K562 (cell line): ENCODE results near the gene RAP1GAP2. TPM values are rescaled to one million over a fixed set of nuclear protein-coding genes. Genes with fewer than 3 reads are reported as not detected.

Experiments used
- ATAC-seq: fragments of 200-7000 bp; cut with Tn5 transposase; 3 replicates; pipeline ENCODE4 v1.9.1; 2020; ENCODE audit warnings: moderate library complexity
- BruUV-seq: library from RNA; stranded (reverse); fragments of 400-500 nt; replicated peaks from 2 replicates; lab custom pipeline; 2021; lab: Mats Ljungman, UMichigan
- CTCF ChIA-PET: fragments of 300-600 bp; formaldehyde crosslinking; extraction: SDS; loops from one replicate; lab custom pipeline; 2021; ENCODE audit warnings: low intra/inter-chr PET ratio; lab: Yijun Ruan, JAX
- POLR2A ChIA-PET: fragments of 300-600, 350-650 bp; sonication (Branson Sonifier 250); formaldehyde crosslinking; extraction: SDS; loops from one replicate; lab custom pipeline; 2021; ENCODE audit warnings: antibody characterized with exemption, inconsistent platforms; lab: Yijun Ruan, JAX
- DNase-seq, 4 experiments: peaks; one replicate each; pipeline versions ENCODE4 v3.0.0 to v3.0.0-alpha.2; 2011 to 2018; ENCODE audit warnings: low spot score in 3 of 4, mixed read lengths in 3 of 4; ENCODE audit errors: extremely low read depth in 1 of 4
- FAIRE-seq: peaks from 2 replicates; lab custom pipeline; 2011; peaks lifted over from hg19 to GRCh38; lab: Jason Lieb, UNC
- H2AFZ ChIP-seq: 2 replicates; pipeline ENCODE4 v1.6.0; 2011; ENCODE audit warnings: low read depth, low read length, control low read depth, inconsistent platforms
- H3K27ac ChIP-seq: fragments of 200-600 bp; 3 replicates; pipeline ENCODE4 v1.8.0; 2011; ENCODE audit warnings: low read depth, mild to moderate bottlenecking, control low read depth, inconsistent platforms, low read length, moderate library complexity, mixed read lengths; ENCODE audit errors: extremely low read depth
- H3K27me3 ChIP-seq, 2 experiments: fragments of 300-600 bp in 1 of 2; 2 replicates in 1 of 2; 3 replicates in 1 of 2; pipeline versions ENCODE4 v1.6.0 to v1.8.0; 2011; ENCODE audit warnings: inconsistent platforms in 2 of 2, low read length in 2 of 2, mild to moderate bottlenecking in 1 of 2, mixed read lengths in 1 of 2, moderate library complexity in 1 of 2; ENCODE audit not compliant: control insufficient read depth in 2 of 2, insufficient read depth in 2 of 2
- H3K36me3 ChIP-seq: fragments of 300-600 bp; 3 replicates; pipeline ENCODE4 v1.8.0; 2011; ENCODE audit warnings: mild to moderate bottlenecking, low read length, inconsistent platforms; ENCODE audit not compliant: control insufficient read depth, insufficient read depth
- H3K4me1 ChIP-seq, 2 experiments: fragments of 200-600 bp in 1 of 2; replicated peaks in 1 of 2; 2 replicates in 1 of 2; 3 replicates in 1 of 2; pipeline versions ENCODE4 v1.5.1 to v1.8.0; 2011; ENCODE audit warnings: inconsistent platforms in 2 of 2, low read length in 2 of 2, mild to moderate bottlenecking in 1 of 2, mixed read lengths in 1 of 2, moderate library complexity in 1 of 2; ENCODE audit not compliant: control insufficient read depth in 2 of 2, insufficient read depth in 2 of 2
- H3K4me2 ChIP-seq: 2 replicates; pipeline ENCODE4 v1.6.1; 2011; ENCODE audit warnings: low read length, control low read depth, inconsistent platforms, mixed read lengths; ENCODE audit not compliant: insufficient read depth
- H3K4me3 ChIP-seq: fragments of 200-600 bp; sonication (generic), shearing (Covaris generic); 2 replicates; pipeline ENCODE4 v1.5.1; 2016; ENCODE audit warnings: control low read depth, inconsistent platforms
- H3K79me2 ChIP-seq: fragments of 200-600 bp; 3 replicates; pipeline ENCODE4 v1.8.0; 2011; ENCODE audit warnings: low read length, inconsistent platforms; ENCODE audit not compliant: control insufficient read depth, insufficient read depth
- H3K9ac ChIP-seq, 2 experiments: 2 replicates each; pipeline versions ENCODE4 v1.6.0 to v1.6.1; 2011; ENCODE audit warnings: low read depth in 2 of 2, low read length in 2 of 2, control low read depth in 1 of 2, inconsistent platforms in 1 of 2, mild to moderate bottlenecking in 1 of 2, mixed read lengths in 1 of 2; ENCODE audit not compliant: insufficient read depth in 1 of 2
- H3K9me1 ChIP-seq: one replicate; pipeline ENCODE4 v1.6.0; 2011; ENCODE audit warnings: inconsistent platforms, mild to moderate bottlenecking, low read length, moderate library complexity; ENCODE audit not compliant: control insufficient read depth, insufficient read depth
- H3K9me3 ChIP-seq: replicated peaks from 2 replicates; pipeline ENCODE4 v1.5.1; 2011; ENCODE audit warnings: low read depth, low read length, inconsistent platforms; ENCODE audit not compliant: control insufficient read depth, insufficient read depth
- H4K20me1 ChIP-seq: replicated peaks from 2 replicates; pipeline ENCODE4 v1.6.1; 2011; ENCODE audit warnings: low read length, inconsistent platforms, mixed read lengths; ENCODE audit not compliant: control insufficient read depth, insufficient read depth
- WGBS: fragments of 100-300 bp; shearing (Covaris generic); methylation state at CpG from one replicate; pipeline ENCODE4 v1.1.6; 2016; ENCODE audit warnings: low coverage, mixed read lengths; ENCODE audit not compliant: insufficient coverage; ENCODE audit errors: missing lambda C conversion rate; 5-methylcytosine and 5-hydroxymethylcytosine counted together
- in situ Hi-C: fragments of 300-500 bp; cut with MboI; formaldehyde crosslinking; loops from 4 replicates; pipeline ENCODE4 v1.15.0; 2018; ENCODE audit warnings: inconsistent platforms, mixed read lengths
- intact Hi-C: fragments of 100-400 bp; cut with micrococcal nuclease; formaldehyde crosslinking; loops from 2 replicates; pipeline ENCODE4 v1.14.2; 2022
- polyA plus RNA-seq, 8 experiments: library from polyadenylated mRNA; depleted of rRNA in 4 of 8; stranded (reverse) in 5 of 8; unstranded in 3 of 8; fragments of >200 nt; fragmentation: Nextera tagmentation in 2 of 8; fragmentation: Illumina TruSeq in 1 of 8; extraction: Ambion mirVana in 2 of 8; extraction: Trizol in 1 of 8; gene quantifications; 2 replicates each; pipeline versions ENCODE4 v1.2.1 to v1.2.3, GENCODE V29; 2011 to 2014; ENCODE audit warnings: inconsistent platforms in 1 of 8, missing spikeins in 1 of 8
- total RNA-seq, 7 experiments: library from RNA; depleted of rRNA in 6 of 7; stranded (reverse); fragments of >200 nt in 6 of 7; fragmentation: Illumina TruSeq in 2 of 7; extraction: Trizol in 2 of 7; gene quantifications; 2 replicates each; pipeline versions ENCODE4 v1.2.1 to v1.2.3, GENCODE V29; 2011 to 2021; ENCODE audit warnings: low replicate concordance in 1 of 7
- TF ChIP-seq, protein P1 (sequence below), 2 experiments: fragments of 450-650 bp in 1 of 2; sonication (generic) in 1 of 2; formaldehyde crosslinking in 1 of 2; IDR thresholded peaks in 1 of 2; conservative IDR thresholded peaks in 1 of 2; 2 replicates each; pipeline versions ENCODE4 v1.6.1 to v1.8.1; 2016 to 2023; ENCODE audit warnings: mild to moderate bottlenecking in 2 of 2, moderate library complexity in 2 of 2, inconsistent platforms in 1 of 2, missing genetic modification reagents in 1 of 2
- TF ChIP-seq, protein P2 (sequence below): fragments of 250-450 bp; sonication (Bioruptor Pico); IDR thresholded peaks from 2 replicates; pipeline ENCODE4 v1.5.0; 2021
- TF ChIP-seq, protein P3 (sequence below): sonication (generic); formaldehyde crosslinking; IDR thresholded peaks from 2 replicates; pipeline ENCODE4 v1.8.0; 2022; ENCODE audit warnings: mild to moderate bottlenecking, missing genetic modification reagents
- TF ChIP-seq, protein P4 (sequence below): fragments of 250-450 bp; sonication (Bioruptor Pico); IDR thresholded peaks from 2 replicates; pipeline ENCODE4 v1.8.0; 2022; ENCODE audit warnings: inconsistent platforms, mild to moderate bottlenecking, moderate library complexity, borderline replicate concordance

The RAP1GAP2 gene
- total and polyA plus RNA-seq, 9 of the 15 experiments (the other 6 are each of a cell fraction or from before 2014, with no cell fraction given): 0.01 to 1.3 (median 0.42) TPM; not detected in 1

DNA sequence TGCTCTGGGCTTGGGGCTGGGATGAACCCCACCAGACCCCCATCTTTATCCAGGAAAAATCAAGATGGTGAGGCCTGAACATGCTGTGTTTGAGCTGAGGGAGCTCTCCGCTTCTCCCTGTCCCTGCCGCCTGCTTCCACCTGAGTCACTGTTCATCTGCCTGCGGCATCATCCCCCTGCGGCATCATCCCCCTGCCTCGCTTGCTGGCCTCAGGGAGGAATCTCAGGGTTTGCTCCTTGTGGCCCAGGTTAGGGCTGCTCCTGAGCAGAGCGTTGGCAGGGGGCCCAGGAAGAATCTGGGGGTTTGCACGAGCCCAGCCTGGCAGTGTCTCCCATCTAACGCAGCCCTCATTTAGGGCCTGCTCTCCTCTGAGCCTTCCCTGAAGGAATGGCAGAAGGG lies 11.4 kb upstream of the RAP1GAP2 start:
- POLR2A ChIA-PET: no interaction called here
- Histone ChIP-seq H3K4me1 (peaks cover 0 to 16% of the 10 kb centered on the region in 2 experiments; a peak in 3 of 5 replicates), H3K4me2 (no peak overlapping the region), H3K27ac (no peak overlapping the region), H3K9me3 (no peaks in the 10 kb centered on the region), H3K79me2 (no peaks in the 10 kb centered on the region), H3K27me3 (peaks cover 0 to 5% of the 10 kb centered on the region in 2 experiments; a peak in 1 of 5 replicates), H3K9ac (no peak overlapping the region; a peak in 1 of 4 replicates), H4K20me1 (no peaks in the 10 kb centered on the region), H3K36me3 (no peaks in the 10 kb centered on the region), H3K4me3 (no peak overlapping the region), H2AFZ (no peak overlapping the region), H3K9me1 (no peaks in the 10 kb centered on the region)
- BruUV-seq: no TSS peak
- CTCF ChIA-PET: no interaction called here
- in situ Hi-C loops (no loop called here), intact Hi-C loops (no loop called here)
- 63% methylated on average over 5 of the region's 8 CpGs for WGBS
- no peak for FAIRE-seq
- ATAC-seq: no peak
- TF ChIP-seq, protein P1, sequence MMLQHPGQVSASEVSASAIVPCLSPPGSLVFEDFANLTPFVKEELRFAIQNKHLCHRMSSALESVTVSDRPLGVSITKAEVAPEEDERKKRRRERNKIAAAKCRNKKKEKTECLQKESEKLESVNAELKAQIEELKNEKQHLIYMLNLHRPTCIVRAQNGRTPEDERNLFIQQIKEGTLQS (IDR thresholded peaks at IDR 0.05): no peak
- TF ChIP-seq, protein P1 (CRISPR knock-in tag; conservative IDR thresholded peaks at IDR 0.05): no peak
- TF ChIP-seq, protein P2, sequence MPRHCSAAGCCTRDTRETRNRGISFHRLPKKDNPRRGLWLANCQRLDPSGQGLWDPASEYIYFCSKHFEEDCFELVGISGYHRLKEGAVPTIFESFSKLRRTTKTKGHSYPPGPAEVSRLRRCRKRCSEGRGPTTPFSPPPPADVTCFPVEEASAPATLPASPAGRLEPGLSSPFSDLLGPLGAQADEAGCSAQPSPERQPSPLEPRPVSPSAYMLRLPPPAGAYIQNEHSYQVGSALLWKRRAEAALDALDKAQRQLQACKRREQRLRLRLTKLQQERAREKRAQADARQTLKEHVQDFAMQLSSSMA (CRISPR knock-in tag): no peak
- TF ChIP-seq, protein P3, sequence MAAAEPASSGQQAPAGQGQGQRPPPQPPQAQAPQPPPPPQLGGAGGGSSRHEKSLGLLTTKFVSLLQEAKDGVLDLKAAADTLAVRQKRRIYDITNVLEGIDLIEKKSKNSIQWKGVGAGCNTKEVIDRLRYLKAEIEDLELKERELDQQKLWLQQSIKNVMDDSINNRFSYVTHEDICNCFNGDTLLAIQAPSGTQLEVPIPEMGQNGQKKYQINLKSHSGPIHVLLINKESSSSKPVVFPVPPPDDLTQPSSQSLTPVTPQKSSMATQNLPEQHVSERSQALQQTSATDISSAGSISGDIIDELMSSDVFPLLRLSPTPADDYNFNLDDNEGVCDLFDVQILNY: no peak
- TF ChIP-seq, protein P4, sequence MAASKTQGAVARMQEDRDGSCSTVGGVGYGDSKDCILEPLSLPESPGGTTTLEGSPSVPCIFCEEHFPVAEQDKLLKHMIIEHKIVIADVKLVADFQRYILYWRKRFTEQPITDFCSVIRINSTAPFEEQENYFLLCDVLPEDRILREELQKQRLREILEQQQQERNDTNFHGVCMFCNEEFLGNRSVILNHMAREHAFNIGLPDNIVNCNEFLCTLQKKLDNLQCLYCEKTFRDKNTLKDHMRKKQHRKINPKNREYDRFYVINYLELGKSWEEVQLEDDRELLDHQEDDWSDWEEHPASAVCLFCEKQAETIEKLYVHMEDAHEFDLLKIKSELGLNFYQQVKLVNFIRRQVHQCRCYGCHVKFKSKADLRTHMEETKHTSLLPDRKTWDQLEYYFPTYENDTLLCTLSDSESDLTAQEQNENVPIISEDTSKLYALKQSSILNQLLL (CRISPR knock-in tag): no peak
- DNase-seq: no peak
